Stimulated activated CD8-positive, alpha-beta memory T cell treated with anti-CD3 and anti-CD28 coated beads, Interleukin-7, amount 100 ng/mL, for 24 hours (primary cell): ENCODE results near the gene TTLL11.
"Not testable (repeated sequence)": the region's sequence is repeated elsewhere in the genome, so short reads cannot be mapped to it uniquely, and the experiment has no call there.

ENCODE experiments used
- DNase-seq: peaks from one replicate; pipeline ENCODE4 v3.0.0-alpha.2; 2020; ENCODE audit warnings: low read depth

The TTLL11 gene

DNA sequence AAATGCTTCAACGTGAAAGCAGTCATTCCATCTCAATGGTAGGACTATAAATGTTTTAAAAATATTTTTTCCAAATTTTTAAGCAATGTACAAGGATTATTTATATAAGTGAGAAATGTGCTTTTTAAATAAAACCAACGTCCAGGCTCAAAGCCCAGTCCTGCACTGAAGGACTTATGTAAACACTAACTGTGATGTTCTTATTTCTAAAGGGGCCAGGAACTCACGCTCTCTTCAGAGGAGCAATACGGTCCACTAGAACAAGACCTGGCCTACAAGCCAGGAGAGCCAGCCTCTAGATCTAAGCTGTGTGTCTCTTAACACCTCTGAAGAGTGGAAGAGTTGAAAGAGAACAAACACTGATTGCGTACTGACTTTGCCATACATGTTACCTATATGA lies 12.1 kb downstream of the TTLL11 start:
- DNase-seq, result no peak

DNA sequence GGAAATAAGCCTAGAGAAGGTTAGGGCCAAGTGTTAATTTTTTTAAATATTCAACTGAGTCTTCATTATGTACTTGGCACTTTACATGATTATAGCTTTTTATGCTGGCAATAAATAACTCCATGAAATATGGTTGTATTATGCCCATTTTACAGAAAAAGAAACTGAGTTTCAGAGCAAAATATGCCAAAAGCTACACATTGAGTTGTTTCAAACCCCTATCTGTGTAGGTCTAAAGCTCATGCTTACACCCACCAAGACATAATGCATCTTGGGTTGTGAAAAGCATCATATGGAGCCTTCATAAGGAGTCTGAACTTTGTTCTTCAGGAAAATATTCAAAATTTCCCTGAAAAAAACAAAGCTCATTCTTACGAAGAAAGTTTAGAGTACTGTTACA lies 14.6 kb downstream of the TTLL11 start:
- DNase-seq, result no peak

DNA sequence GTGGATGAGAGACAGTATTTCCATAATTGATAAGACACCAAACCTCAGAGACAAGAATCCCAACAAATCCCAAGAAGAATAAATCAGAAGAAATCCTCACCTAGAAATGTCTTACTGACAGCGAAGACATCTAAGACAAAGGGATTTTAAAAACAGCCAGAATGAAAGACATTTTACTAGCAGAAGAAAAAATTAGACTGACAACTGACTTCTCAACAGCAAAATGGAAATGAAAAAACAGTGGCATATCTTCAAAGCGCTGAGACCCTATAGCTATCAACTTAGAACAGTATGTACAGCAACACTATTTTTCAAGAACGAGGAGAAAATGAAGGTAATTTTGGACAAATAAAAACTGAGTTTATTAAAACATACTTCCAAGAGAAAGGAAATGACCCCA lies 16.3 kb downstream of the TTLL11 start:
- DNase-seq, result no peak

DNA sequence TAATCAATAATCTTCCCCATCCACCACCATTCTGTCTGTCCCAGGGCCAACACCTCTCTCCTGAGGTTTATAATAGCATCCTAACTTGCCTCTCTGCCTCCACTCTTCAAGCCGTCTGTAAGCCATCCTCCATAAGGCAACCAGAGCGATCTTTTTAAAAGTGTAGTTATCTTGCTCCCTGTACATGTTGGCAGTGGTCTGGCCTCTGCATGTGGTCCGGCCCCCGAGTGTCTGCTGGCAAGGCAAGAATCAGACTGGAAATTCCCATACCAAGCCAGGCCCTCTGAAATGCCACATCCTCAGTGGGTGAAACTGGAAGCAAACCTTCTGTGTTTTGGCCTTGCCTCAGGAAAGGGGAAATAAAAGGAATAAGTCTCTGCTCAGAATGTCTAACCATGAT lies 17.0 kb downstream of the TTLL11 start:
- DNase-seq, result no peak

DNA sequence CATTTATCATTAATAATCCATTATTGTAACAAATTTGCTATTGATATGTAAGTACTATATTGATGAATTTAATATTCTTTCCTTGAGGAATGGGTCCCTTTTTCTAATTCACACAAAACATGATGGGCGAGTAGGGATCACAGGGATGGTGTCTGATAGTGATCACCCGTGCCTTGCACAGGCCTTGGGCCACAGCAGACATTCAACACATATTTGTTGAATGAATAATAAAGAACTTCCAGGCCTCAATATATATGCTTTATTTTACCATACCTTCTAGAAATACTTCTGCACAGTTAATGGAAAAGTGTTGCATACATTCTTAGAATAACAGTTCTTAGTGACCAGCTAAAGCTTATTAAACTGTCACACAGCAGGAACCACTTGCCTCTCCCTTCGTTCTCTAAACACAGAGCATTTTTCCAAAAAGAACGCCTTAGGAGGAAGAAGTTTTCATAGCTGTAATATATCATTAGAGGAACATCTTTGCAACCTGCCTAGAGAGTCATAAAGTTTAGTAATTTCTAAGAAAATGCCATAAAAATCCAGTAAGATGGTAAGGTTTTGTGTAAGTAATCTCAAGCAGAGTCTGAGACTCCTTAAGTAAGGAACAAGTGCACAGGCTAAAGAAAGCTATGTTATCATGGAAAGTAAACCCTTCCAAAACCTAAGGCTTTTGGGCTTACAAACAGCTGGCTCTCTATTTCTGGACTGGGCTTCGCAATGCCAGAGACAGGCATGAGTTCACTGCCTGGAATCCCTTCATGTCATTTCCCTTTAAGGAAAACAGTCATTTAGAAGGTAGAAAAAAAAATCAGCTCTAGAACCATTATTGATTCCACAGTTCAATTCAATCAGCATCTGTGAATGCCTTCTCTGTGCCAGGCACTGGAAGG lies 17.7 kb downstream of the TTLL11 start:
- no peak for DNase-seq

DNA sequence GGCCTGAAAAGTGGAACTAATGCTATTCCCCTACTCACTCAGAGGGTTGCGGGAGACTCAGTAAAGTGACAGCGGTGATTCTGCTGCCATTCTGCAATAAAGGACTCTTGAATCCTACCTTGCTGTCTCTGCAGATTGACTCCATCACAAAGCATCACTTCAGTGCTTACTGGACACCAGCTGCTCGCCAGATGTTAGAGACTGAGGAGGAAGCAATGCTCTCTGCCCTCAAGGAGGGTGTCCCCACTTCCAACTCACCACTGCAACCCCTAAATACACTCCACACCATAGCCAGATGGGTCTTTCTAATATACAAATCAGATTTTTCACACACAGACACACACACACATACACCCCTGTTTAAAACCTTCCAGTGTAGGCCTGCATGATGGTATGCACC lies 21.4 kb downstream of the TTLL11 start:
- DNase-seq, result no peak

DNA sequence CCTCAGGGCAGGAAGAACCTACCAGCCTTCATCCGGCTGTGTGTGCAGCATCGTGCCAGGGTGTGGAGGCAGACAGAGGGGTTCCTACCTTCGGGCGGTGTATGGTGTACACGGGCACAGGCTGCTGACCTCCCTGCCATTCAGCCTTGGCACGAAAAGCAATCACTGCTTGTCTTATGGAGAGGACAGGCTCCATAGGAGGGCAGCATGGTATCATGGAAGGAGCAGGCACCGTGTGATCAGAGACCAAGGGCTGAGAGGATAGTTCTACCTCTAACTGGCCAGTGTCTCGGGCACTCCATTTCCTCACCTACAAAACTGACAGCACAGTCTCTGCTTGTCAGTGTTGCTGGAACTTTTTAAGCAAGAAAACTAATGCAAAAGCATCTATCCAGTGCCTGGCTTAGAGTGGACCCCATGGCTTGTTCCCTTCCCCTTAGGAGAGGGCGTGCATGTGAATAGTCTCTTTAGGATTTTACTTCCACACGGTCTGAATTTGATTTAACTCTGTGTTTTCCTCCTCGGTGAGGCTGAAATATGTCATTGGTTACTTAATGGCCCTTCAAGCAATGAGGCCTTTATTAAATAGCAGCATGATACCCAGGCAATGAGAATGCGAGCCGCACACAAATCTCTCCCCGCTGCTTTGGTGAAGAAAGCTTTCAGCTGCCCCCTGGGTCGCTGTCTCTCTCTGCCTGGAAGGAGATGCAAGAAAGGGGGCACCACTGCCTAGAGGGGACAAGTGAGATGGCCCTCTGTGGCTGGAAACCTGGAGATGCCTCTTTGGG lies 22.2 kb downstream of the TTLL11 start:
- no peak for DNase-seq

DNA sequence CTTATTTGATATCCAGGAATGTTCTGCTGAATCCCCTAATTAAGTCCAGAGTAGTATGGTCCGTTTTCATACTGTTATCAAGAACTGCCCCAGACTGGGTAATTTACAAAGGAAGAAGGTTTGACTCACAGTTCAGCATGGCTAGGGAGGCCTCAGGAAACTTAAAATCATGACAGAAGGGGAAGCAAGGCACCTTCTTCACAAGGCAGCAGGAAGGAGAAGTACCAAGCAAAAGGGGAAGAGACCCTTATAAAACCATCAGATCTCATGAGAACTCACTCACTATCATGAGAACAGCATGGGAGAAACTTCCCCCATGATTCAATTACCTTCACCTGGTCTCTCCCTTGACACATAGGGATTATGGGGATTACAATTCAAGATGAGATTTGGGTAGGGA lies 26.4 kb downstream of the TTLL11 start:
- DNase-seq, result not testable (repeated sequence)

DNA sequence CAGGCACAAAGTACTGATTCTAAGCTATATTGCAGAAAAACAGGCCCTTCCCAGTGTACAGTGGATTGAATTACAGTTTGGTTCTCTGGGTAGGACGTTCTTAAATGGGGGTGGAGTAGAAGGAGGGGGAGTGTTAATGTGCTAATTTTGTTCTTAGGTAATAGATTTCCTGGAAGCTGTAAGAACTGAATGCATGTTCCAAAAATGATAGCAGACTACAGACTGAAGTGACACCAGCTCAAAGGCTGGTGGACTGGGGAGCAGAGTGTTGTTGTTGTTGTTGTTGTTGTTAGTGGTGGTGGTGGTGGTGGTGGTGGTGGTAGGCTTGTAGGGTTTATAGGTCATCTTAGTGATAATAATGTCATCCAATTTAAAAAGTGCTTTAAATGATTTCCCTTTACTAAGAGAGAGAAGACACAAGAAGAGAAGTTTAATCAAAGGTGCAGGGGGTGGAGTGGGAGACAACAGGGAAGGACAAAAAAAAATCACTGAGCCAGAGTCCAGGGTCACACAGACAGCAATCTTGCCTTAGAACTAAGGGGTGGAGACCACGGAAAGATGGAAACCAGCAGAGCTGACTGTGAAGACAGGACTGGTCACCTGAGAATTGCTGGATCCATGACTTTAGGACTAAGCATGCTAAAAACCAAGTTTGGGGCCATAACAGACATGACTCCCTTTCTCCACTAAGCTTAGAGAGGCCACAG lies 27.0 kb downstream of the TTLL11 start:
- no peak for DNase-seq

DNA sequence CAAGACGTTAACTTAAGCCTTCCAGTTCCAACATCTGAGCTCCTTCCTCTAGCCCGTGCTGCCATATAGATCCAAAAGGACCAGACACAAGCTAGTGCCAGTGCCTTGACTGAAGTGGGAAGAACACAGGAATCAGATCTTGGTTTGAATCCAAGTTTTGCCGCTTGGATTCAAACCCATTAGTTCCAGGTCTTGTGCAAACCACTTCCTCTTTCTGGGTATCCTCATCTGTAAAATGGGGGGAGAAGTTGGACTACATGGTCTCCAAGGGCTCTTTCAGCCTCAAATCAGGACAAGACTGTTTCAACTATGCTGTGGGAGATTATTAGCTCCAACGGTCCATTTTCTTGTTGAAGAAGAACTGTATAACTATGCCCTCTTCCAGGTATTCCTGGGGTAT lies 32.6 kb downstream of the TTLL11 start:
- DNase-seq, result no peak

DNA sequence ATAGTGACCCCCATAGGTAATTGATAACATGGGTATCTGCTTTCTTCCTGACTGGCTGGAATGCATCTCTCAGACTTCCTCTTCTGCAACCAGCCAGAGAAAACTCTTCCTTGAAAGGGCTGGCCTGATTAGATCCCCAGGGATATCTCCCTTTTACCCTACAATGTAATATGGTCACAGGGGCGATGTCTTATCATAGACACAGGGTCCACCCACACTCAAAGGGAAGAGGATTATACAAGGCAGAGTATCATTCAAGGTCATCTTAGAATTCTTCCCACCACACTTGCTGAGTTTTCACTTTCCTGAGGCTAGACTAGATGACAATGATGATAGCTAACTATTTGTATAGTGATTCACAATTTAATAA lies 33.2 kb downstream of the TTLL11 start:
- no peak for DNase-seq

DNA sequence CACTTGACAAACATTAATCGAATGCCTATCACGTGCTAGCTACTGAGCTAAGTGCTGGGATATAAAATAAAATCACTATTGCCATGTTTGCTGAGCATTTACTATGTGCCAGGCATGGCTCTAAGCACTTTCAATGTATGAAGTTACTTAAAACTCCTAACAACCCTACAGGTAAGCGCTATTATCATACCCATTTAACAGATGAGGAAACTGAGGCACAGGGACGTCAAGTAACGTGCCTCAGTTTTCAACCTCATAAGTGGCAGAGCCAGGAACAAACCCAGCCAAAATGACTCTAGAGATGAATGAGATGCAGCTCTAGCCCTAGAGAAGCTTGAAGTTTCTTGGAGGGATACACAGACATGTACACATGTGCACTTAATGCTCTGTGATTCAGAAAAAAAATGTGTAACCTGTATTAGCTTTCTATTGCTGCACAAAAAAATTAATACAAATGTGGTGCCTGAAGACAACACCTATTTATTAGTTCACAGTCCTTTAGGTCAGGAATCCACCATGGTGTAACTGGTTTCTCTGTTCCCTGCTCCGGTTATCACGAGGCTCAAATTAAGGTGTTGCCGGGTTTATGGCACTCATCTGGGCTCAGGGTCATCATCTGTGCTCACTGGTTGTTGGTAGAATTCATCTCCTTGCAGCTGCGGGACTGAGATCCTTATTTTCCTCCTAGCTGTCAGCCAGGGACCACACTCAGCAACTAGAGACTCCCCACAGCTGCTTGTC lies 33.7 kb downstream of the TTLL11 start:
- no peak for DNase-seq

DNA sequence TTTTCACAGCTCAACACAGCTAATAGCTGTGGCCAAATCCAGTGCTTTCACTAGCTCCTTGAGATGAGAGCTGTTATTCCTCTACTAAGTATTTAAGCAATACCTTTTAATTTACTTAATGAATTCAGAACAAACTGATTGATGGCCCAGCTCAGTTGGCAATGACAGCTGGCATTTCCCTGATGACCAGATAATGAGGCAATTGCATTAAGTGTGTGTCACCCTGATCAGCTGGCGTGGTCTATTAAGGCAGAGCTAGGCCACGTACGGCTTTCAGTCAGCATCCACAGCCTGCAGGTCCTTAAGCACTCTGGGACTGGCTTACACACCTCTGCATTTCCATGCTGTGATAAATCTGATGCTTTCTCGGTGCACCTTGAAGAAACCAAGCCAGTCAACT lies 34.4 kb downstream of the TTLL11 start:
- no peak for DNase-seq

DNA sequence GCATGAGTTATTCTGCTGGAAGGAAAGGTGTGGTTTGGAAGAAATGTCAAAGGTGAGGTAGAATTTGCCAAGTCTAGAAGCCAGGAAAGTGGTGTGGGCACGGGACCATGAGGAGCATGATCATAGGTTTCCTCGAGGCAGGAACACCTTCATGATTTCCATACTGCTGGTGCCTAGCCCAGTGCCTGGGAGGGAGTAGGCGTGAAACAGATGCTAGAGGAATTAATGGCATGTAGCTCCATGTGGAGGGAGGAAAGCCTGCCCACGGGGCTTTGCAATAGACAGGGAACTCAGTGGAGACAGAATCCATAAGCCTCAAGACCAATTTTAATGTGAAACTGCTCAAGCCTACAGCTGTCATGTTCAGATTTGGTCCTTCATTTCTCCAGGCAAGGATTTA lies 35.1 kb downstream of the TTLL11 start:
- DNase-seq, result no peak

DNA sequence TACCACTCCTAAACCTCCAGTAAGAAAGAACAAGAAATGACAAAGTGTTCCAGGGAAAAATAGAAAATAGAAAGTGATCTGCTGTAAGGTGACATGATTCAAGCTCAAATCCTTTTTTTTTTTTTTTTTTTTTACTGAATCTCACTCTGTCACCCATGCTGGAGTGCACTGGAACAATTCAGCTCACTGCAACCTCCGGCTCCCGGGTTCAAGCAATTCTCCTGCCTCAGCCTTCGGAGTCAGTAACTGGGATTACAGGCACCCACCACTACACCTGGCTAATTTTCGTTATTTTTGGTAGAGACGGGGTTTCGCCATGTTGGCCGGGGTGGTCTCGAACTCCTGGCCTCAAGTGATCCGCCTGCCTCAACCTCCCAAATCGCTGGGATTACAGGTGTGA lies 35.9 kb downstream of the TTLL11 start:
- DNase-seq, result no peak

DNA sequence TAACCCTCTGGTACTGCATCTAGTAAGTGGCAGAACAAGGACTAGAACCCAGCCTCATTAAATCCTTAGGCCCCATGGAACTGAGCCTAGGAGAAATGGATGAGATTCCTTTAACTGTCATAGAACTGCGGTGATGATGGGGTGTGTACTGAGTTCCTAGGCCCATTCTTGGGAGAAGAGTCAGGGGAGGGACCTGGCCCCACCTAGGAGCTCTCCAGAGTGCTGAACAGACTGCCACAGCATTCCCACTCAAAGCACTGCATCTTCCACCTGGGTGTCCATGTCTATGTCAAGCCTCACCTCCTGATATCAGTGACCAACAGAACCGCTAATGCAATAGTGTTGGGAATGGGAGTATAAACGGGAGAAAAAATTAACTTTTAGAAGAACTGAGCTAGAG lies 36.6 kb downstream of the TTLL11 start:
- DNase-seq, result no peak

DNA sequence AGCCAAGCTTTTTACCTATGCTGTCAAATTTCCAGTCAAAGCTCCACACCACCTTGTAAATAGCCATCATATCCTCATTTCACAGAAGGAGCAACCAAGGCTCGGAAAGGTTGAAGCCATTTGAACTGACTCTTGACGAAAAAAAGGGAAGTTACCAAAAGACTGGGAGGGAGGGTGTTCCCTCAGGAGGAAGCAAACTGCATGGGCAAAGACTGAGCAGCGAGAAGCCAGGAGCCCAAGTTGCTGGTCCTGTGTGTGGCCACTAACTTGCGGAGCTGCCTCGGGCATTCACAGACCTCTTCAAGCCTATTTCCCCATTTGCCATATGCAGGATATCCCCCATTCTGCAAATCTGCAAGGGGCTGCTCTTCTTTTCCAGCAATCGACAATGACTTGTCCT lies 37.4 kb downstream of the TTLL11 start:
- DNase-seq, result no peak

DNA sequence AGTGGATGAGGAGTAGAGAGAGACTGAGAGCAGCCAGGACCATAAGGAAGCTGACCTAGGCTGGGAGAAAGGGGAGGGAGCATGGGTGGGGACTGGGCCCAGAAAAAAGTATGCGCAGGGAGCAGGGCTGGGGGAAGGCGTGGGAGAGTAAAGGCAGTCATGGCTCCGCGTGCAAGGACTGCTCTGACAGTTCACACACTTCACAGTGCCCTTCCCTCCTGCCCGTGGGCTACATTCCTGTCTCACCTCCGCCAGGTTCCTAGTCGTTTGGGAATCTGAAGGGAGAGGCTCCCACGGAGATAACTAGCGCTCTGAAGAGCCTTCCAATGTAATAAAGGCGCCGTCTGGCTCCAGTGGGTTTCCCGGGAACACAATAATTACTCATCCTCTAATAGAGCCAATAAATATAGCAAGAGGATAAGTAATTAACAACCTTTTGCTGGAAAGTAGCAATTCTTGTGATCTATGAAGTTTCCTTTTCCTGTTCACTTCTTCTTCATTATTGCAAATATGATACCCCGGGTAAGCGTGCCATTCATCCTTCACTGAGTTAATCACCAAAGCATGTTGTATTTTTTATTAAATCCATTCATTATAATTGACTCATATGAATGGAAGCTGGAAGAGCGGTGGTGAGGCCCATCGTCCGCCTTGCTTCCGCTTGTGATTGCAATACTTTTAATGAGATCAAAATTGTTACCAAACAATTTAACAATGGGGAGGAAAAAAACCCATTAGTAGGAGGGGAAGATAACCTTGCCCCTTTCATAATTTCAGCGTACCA lies 39.3 kb downstream of the TTLL11 start:
- DNase-seq, result no peak

DNA sequence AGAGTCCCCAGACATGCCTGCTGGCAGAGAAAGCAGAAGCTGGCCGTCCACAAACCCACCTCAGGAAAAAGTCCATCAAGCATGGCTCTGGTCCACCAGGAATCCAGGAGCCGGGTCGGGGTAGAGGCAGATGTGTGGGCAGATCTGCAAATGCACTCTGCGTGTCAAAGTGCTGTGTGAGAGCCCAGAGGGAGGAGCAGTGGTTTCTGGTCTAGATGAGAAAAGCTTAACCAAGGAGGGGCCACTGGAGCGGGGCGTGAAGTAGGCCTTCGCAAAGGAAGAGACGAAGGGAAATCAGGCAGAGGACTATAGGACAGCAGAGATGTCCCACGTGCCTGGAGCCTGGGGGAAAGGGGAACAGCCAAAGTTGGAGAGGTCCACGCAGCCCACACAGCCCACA lies 40.0 kb downstream of the TTLL11 start:
- no peak for DNase-seq

DNA sequence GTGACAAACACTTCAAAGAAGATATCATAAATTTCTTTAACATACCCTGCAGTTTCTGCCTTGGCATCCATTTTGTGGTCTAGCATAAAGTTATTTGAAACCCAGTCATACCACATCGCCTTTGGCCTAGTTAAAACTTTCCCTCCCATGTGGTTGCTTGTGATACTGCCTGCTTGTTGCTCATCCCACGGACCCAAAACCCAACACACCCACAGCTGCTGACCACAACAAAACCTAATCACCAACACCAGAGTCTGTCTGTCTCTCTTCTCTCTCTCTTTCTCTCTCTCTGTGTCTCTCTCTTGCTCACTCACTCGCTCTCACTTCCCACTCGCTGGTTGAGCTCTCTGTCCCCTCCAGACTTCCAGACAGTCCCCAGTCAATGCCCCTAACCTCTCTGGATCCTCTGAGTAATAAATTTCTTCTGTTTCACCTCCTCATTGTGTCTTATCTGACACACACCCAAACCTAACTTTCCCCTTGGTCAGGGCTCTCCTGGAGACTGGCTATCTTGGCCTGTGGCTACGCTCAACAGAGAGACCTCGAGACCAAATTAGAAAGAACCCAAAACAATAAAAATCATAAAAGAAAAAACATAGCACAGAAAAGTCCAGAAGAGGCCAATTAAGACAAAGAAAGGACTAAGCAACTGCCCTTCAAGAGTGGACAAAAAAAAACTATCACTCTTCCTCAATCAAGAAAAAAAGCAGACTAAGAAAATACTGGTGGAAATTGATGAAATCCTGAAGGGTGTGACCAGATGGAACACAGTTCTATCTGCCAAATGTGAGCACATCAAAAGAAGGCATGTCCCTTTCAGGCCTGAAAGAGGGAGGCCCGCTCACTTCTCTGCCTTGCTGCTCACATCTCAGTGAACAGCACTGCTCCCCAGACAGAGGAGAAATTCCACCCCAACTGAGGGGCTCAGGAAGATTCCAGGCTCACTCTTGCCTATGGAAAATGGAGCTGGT lies 41.5 kb downstream of the TTLL11 start:
- DNase-seq, result peak; percentile 21
